GM10266 (cell line): ENCODE data around the gene NOSTRIN.
A peak's percentile ranks its signal among the peaks of the same experiment; 100 is the strongest.
"Not testable (repeated sequence)": the region's sequence is repeated elsewhere in the genome, so short reads cannot be mapped to it uniquely, and the experiment has no call there.

Experiments used
- DNase-seq: peaks from one replicate; pipeline ENCODE4 v3.0.0; 2012; ENCODE audit errors: extremely low spot score
- TF ChIP-seq, protein P1 (sequence below): IDR thresholded peaks from 2 replicates; pipeline ENCODE4 v1.5.1; 2012; ENCODE audit warnings: mild to moderate bottlenecking, low read depth; ENCODE audit not compliant: control insufficient read depth, insufficient read depth; ENCODE audit errors: missing control alignments

Gene NOSTRIN

DNA sequence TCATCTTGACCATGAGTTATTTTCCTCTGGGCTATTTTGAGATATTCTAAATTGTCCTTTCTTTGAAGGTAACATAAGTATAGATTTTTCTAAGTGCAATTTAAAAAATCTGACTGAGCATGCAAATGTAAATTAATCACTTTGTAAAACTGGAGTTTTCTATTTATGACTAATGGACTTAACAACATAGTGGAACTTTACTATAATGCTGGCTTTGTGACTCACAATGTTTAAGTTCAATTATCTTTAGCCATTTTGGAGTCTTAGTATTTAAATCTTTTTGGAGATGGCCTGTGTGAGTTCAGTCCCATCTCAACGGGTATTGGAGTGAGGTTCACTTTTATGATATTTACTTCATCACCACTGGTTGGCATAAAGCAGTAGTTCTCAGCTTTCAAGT is 35.2 kb upstream of the NOSTRIN start:
- no peak for DNase-seq
- TF ChIP-seq, protein P1, sequence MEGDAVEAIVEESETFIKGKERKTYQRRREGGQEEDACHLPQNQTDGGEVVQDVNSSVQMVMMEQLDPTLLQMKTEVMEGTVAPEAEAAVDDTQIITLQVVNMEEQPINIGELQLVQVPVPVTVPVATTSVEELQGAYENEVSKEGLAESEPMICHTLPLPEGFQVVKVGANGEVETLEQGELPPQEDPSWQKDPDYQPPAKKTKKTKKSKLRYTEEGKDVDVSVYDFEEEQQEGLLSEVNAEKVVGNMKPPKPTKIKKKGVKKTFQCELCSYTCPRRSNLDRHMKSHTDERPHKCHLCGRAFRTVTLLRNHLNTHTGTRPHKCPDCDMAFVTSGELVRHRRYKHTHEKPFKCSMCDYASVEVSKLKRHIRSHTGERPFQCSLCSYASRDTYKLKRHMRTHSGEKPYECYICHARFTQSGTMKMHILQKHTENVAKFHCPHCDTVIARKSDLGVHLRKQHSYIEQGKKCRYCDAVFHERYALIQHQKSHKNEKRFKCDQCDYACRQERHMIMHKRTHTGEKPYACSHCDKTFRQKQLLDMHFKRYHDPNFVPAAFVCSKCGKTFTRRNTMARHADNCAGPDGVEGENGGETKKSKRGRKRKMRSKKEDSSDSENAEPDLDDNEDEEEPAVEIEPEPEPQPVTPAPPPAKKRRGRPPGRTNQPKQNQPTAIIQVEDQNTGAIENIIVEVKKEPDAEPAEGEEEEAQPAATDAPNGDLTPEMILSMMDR = no peak

DNA sequence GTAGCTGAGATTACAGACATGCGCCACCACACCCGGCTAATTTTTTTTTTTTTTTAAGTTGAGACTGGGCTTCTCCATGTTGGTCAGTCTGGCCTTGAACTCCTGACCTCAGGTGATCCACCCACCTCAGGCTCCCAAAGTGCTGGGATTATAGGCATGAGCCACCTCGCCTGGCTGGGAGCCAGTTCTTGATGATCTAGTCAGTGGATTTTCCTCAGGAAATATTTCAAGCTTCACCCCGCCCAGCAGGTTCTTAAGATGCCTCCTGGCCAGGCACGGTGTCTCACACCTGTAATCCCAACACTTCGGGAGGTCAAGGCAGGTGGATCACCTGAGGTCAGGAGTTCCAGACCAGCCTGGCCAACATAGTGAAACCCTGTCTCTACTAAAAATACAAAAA is 34.1 kb upstream of the NOSTRIN start:
- DNase-seq = not testable (repeated sequence)

DNA sequence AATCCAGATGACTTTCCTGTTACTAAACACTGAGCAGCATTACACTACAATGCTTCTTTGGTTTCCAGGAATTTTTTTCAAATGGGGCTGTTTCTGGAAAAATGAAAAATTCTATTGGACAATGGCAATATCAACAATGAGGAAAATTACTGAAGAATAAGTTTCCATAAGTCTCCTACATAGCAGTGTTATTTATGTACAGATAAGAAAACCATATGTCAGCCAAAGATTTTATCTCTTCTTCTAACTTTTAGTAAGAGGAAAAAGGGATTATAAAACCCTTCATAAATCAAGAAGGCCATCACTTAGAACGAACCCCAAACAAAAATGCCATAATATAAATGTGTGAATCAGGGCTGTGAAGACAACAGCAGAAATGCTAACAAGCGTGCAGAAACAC is 31.6 kb upstream of the NOSTRIN start:
- TF ChIP-seq, protein P1 = no peak
- no peak for DNase-seq

DNA sequence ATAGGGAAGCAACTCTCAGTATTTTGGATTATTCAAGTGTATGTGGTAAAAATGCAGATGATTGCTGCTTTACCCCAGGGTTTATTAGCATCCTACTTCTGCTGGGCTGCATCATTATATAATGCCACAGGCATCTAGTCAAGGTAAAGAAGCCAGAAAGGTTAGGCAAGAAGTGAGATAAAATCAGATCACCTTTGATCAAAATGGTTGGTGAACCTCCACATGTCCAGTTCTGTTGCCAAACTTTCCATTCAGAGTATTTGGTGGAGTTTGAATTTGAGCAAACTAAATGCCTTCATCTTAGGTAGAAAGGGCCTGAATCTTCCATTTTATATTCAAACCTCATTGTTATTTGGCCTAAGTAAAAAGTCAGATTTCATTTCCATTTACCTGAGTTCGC is 29.7 kb upstream of the NOSTRIN start:
- DNase-seq = no peak
- TF ChIP-seq, protein P1 = no peak

DNA sequence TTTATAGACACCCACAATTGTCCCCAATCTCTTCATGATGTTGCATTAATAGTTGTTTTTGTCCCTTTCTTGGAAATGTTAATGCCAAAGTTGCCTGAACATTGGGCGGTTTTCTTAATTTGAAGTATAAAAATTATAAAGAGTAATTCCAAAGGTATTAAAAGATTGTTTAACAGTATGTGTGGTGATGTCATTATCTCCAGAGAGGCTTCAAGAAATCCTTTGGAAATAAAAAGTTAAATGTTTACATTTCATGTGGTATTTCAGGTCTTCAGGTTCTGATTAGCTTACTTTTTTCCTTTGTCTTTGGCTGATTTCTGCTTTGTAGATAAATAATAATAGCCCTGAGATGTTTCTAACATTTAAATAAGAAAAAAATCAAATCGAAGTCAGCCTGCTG is 29.3 kb upstream of the NOSTRIN start:
- DNase-seq = no peak
- TF ChIP-seq, protein P1 = no peak

DNA sequence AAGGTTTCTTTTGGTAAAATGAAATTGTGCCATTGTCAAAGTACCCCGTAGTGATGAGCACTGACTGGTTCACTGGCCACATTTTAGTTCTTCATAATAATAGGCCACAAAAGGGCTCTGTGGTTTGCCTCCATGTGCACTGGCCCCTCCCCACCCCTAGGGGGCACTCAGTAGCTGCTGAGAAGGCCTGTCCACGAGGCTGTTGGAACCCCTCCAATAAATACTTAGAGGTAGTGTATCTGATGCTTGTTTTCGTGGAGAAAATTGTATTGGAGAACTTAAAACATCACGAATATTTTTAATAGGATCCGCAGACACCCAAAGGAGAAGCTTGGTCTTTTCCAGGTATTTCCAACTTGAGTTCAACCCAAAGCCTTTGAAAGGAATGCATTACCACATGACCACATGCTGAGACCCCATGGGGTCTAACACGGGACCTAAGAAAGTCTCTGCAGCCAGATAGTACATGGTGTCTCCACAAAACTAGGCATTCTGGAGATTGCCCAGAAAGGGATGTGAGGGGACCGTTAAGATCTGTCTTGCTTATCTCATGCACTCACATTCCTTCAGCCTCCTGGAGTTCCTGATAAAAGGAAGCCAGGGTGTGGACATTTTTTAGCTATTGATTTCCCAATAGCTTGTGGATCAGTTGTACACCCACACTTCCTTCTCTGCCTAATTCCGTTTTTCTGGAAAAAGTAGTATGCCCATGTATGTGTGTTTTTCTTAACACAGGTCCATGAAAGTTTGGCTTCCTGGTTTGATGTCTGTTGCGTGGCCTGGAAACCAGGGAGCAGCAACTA is 28.5 kb upstream of the NOSTRIN start:
- DNase-seq = peak; percentile 29
- TF ChIP-seq, protein P1 = peak; percentile 59

DNA sequence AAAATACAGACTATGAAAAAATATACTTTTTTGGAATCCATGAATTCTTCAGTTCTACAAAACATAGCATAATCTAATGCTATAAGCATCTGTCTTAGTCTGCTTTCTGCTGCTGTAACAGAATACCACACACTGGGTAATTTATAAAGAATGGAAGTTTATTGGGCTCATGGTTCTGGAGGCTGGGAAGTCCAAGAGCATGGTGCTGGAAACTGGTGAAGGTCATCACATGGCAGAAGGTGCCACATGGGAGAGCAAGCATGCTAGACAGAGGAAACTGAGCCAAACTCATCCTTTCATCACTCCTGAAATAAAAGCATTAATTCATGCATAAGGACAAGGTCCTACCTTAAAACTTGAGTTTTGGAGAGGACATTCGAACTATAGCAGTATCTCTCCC is 26.6 kb upstream of the NOSTRIN start:
- TF ChIP-seq, protein P1 = no peak
- DNase-seq = no peak

DNA sequence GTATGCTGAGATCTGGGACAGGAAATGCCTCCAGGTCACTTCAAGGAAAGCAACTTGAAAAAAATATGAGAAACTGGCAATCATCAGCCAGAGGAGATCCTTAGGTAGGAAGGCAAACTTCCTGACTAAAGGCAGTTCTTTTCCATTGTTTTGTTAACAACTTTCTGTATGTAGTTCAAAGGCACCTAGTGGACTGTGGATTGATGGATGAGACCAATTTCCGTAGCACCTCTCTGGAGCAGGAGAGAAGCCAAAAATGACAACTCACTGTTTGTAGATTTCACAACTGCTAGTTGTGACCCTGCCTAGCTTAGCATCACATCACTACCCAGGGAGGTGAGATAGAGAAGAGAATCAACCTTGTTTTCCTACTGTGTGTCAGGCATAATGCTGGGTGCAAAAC is 21.8 kb upstream of the NOSTRIN start:
- no peak for DNase-seq
- TF ChIP-seq, protein P1 = no peak
